NCI-H510A treated with DMSO at 0.1 percent for 48 hours (cell line): Measurements from ENCODE around the gene NAXE.
A peak's percentile ranks its signal among the peaks of the same experiment; 100 is the strongest.
"Not testable (repeated sequence)": the region's sequence is repeated elsewhere in the genome, so short reads cannot be mapped to it uniquely, and the experiment has no call there.

Experiments
- DNase-seq: peaks from one replicate; lab custom pipeline; 2025; lab: John Stamatoyannopoulos, UW

Gene NAXE

GRCh38 chr1:156571261-156571852 is 20.2 kb upstream of the NAXE start:
- no peak for DNase-seq

GRCh38 chr1:156571919-156572662 is 19.5 kb upstream of the NAXE start, which contains the start of gene IQGAP3:
TSS of gene IQGAP3 (minus strand) at chr1:156572565. CDS start at chr1:156572529, 36 bp downstream.
- peak; percentile 82 for DNase-seq

DNA sequence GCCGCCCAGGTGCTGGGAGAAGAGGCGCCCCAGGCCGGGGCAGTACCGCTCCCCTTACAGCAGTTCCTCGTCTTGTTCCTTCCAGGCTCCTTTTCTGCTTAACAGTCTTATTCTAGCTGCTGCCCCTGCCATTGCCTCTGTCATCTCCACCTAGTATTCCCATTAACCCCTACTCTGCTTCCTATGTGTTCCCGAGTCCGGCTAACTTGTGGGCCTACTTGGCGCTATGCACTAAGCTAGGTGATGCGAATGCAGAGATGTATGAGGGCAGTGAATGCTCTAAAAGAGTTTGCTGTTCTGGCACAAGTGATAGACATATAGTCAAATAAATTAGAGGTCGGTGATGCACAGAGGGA is 18.9 kb upstream of the NAXE start:
- no peak for DNase-seq

- DNase-seq = no peak
Observed at GRCh38 chr1:156574039-156574633, 17.4 kb upstream of the NAXE start.

DNA sequence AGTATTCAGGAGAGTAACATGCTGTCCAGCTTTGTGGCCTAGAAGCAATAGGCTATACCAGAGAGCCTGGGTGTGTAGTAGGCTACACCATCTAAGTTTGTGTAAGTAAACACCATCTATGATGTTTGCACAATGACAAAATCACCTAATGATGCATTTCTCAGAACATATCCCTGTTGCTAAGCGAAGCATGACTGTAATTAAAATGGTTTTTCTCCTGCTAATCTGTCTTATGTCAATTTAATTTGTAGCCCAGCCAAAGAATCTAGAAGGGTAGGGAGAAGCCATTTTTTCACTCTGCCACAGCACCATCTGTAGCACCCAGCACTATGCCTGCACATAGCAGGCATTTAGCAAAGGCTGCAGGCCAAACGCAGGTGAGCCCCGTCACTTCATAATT is 14.0 kb upstream of the NAXE start:
- no peak for DNase-seq

DNA sequence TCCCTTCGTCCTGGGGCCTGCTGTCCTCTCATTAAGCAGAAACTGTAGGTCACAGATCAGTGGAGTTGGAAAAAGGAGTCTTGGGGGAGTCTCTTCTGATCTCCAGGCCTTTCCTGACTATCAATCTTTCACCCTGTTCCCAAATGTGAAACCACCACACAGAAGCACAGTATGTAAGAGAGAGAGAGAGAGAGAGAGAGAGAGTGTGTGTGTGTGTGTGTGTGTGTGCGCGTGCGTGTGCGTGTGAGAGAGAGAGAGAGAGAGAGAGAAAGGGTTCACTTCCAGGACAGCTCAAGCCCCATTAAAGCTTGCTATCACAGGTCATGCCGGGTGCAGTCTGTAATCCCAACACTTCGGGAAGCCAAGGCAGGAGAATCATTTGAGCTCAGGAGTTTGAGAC is 13.5 kb upstream of the NAXE start:
- DNase-seq = no peak

DNA sequence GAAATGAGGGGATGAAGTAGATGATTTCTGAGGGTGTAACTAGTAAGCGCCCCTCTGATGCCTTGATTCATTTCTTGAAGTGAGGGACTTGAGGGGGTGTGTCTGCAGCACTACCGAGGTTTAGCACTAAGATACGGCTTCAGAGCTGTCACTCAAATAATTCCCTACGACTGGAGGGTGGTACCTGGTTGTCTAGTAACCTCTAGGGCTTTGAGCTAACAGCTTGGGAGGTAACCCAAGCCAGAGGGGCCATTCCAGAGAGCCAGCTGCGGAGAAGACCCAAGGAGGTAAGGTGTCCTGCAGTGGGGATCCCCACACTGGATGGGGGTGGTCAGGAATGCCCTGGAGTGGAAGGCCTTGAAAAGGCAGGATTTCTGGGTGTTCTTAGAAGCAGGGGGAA is 12.1 kb upstream of the NAXE start, which contains the start of gene TTC24:
Gene TTC24 (plus strand): TSS at position 252 of the 400 bp plus-strand sequence. CDS start 1,642 bp downstream, outside the sequence.
- no peak for DNase-seq

DNA sequence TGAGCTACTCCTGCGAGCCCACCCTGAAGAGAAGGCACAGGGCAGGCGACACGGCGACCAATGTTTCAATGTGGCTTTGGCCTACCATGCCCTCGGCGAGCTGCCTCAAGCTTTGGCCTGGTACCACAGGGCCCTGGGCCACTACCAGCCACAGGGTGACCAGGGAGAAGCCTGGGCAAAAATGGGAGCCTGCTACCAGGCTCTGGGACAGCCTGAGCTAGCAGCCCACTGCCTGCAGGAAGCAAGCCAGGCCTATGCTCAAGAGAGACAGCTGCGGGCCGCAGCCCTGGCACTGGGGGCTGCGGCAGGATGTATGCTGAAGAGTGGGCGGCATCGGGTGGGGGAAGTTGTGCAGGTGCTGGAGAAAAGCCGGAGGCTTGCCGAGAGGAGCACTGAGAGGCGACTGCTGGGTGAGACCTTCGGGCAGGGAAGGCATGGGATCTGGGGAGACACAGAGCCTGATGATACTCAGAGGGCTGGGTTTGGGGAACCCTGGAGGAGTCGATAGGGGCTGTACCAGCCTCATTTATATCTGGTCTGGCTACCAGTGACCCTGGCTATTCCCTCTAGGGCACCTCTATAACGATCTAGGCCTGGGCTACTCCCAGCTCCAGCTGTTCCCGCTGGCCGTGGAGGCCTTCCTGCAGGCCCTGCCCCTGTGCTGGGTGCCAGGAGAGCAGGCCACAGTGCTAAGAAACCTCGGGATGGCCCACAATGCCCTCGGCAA is 9.8 kb upstream of the NAXE start:
- DNase-seq = no peak

DNA sequence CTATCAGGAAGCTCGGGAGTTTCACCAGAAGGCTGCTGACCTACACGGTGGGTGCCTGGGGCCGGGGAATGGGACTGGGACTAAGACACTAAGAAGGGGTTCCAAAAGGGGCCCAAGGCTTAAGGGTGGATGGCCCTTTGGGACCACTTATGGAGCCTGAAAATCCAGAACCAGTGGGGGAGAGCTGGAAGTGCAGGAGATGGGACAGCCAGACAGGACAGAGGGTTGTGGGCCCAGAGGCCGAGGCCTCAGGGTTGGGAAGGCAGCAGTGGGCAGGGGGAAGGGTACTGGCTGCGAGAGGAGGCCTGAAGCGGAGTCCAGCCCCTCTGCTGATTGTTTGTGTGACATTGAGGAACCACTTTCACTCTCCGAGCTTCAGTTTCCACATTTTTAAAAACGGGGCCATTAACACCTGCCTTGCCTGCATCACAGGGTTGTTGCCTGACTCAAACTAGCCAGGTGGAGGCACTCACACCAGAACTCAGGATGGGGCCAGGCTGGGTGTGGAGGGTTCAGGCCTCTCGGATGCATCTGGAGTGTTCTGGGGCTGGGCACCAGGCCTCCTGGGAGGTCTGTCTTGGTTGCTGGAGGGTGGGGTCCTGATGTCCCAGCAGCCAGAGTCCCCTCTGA is 9.1 kb upstream of the NAXE start:
- no peak for DNase-seq

GRCh38 chr1:156583821-156584622 is 7.6 kb upstream of the NAXE start:
- peak; percentile 87 for DNase-seq

DNA sequence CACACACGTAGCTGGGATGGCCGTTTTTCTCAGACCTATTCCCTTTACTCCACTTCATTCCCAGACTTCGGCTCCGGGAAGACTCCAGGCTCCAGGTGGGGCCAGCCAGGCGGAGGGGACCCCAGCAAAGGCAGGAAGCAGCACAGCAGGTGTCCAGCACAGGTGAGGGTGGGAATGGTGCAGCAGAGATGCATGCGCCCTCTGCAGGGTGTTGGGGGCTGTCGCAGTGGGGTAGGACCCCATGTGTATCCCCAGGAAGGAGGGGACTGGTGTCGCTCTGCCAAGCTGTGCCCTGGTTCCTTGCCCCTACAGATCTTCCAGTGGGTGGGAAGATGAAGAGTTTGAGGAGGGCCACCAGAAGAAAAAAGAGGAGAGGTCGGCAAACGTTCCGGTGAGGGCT is 6.8 kb upstream of the NAXE start:
- peak; percentile 55 for DNase-seq

DNA sequence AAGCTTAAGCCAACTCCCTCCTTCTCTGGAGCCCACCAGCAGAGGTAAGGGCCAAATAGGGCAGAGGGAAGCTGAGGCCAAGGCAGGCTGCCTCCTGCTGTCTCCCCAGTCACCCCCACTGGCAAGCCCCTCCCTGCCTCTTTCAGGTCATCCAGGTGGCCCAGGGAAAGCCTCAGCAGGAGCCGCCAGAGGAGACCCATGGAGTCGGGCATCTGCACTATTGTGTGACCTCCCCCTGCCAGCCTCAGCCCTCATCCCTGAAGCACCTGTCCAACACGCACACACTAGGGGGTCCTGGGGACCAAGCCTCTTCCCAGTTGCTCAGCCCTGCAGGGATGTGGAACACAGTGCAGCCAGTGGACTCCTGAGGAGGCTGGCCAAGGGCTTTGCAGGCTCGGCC is 5.3 kb upstream of the NAXE start:
- no peak for DNase-seq

DNA sequence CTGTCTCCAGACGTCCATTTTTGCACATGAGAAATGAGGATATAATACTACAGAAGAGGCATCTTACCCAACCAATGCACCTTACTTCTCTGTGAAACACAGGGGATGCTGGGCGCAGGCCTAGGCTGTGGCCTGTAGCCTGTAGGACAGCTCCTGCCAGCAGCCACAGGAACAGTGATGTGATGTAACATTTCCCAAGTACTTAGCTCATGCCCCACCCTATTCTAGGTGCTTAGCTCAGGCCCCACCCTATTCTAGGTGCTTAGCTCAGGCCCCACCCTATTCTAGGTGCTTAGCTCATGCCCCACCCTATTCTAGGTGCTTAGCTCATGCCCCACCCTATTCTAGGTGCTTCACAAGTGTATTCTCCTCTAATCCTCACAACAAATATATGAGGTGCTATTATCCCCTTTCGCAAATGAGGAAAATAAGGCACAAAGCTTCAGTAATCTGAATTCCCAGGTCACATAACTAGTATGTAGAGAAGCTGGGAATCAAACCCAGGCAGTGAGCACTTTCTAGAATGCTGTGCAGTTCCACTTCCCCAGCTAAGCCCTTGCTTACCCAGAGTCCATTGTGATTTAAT is 4.6 kb upstream of the NAXE start:
- no peak for DNase-seq

DNA sequence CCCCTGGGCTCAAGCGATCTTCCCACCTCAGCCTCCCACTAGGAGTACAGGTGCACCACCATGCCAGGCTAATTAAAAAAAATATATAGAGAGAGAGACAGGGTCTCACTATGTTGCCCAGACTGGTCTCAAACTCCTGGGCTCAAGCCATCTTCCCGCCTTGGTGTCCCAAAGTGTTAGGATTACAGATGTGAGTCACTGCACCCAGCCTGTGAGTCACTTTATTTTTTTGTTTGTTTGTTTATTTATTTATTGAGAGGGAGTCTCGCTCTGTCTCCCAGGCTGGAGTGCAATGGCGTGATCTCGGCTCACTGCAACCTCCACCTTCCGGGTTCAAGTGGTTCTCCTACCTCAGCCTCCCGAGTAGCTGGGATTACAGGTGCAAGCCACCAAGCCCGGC is 3.6 kb upstream of the NAXE start:
- not testable (repeated sequence) for DNase-seq

DNA sequence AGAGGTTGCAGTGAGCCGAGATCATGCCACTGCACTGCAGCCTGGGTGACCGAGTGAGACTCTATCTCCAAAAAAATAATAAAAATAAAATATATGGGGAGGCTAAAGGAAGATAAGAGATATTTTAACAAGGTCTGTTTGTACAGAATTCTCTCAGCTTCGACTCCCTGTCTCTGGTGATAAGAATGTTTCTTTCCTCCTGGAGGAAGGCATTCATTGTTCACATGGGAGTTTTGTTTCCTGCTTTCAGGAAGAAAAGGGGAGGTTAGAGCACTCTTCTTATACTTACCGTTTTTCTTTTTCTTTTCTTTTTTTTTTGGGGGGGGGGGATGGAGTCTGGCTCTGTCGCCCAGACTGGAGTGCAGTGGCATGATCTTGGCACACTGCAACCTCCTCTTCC is 2.0 kb upstream of the NAXE start:
- no peak for DNase-seq

DNA sequence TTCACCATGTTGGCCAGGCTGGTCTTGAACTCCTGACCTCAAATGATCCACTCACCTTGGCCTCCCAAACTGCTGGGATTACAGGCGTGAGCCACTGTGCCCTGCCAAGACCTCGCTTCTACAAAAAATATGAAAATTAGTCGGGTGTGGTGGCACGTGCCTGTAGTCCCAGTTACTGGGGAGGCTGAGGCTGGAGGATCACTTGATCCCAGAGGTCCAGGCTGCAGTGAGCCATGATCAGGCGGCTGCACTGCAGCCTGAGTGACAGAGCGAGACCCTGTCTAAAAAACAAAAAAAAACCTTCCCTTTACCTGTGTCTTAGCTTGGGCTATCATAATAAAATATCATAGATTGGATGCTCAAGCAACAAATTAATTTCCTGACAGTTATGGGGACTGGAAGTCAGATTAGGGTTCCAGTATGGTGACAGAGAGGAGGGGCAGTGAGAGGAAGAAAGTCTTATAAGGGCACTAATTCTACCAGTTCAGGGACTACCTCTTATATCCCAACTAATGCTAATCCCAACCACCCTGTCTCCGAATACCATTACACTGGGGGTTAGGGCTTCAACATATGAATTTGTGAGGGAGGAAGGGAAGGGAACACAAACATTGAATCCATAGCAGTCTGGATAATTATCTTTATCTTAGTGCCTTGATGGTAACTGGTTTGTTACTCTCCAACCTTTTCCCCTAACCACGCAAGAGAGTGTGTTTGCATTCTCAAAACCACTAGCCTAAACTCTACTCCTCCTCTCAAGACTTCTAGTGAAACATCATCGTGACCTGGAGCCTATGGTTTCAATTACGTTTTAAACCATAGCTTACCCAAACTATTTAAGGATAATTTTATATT is 1.0 kb upstream of the NAXE start:
- no peak for DNase-seq

DNA sequence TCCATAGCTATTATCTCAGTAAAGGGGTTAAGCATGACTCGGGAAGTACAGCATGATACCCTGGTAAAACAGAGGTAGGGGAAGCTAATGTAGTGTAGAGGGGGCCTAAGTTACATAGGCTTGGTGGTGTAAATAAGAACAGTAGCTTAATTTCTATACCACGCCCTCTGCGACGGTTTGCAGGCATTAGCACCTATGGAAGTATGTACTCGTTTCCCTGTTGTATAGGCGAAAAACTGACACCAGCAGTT is 470 bp upstream of the NAXE start:
- DNase-seq = peak; percentile 91

- no peak for DNase-seq
Observed at GRCh38 chr1:156592158-156592909, 758 bp downstream of the NAXE start.

DNA sequence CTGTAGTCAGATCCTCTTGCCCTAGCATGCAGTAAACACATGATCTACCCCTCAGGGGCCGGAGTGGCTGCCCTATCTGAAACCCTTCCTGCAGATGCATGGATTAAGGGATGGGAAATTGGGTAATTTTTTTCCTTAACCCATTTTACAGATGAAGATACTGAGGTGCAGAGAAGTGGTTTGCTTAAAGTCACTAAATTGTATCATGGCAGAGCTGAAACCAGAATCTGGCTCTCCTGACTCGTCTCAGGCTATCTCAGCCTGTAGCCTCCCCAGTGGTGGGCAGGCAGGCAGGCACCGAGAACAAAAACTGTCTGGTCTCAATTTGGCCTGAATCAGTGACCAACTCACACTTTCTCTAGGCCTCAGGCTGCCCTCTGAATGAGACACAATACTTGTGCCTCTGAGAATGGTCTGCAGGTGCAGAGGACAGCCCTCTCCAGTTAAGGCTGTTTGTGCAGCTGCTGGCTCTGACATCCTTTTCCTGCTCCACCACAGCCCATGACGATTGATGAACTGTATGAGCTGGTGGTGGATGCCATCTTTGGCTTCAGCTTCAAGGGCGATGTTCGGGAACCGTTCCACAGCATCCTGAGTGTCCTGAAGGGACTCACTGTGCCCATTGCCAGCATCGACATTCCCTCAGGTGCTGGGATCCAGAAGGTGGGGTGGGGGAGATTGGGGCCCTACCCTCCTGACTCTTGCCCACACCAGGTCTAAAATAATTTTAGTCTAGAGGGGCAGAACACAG is 1.5 kb downstream of the NAXE start:
- peak; percentile 72 for DNase-seq
